BLaER1 treated with 17β-estradiol and CSF1 and Interleukin-3, amounts not matched to agents 10 nM and 100 nM (cell line): ENCODE results near the gene BARX2.

Experiments
- H3K27ac ChIP-seq, 11 experiments: shearing (Covaris generic); formaldehyde crosslinking; 2 replicates each; pipeline ENCODE4 v1.8.1; 2022
- H3K27me3 ChIP-seq, 11 experiments: shearing (Covaris generic); formaldehyde crosslinking; 2 replicates each; pipeline ENCODE4 v1.8.1; 2022
- H3K36me3 ChIP-seq, 11 experiments: shearing (Covaris generic); formaldehyde crosslinking; 2 replicates each; pipeline ENCODE4 v1.8.1; 2022
- H3K4me1 ChIP-seq, 10 experiments: shearing (Covaris generic); formaldehyde crosslinking; 2 replicates each; pipeline ENCODE4 v1.8.1; 2022
- H3K4me2 ChIP-seq, 11 experiments: shearing (Covaris generic); formaldehyde crosslinking; 2 replicates each; pipeline ENCODE4 v1.8.1; 2022
- H3K4me3 ChIP-seq, 10 experiments: shearing (Covaris generic); formaldehyde crosslinking; 2 replicates each; pipeline ENCODE4 v1.8.1; 2022
- H3K9ac ChIP-seq, 11 experiments: shearing (Covaris generic); formaldehyde crosslinking; 2 replicates each; pipeline ENCODE4 v1.8.1; 2022
- H3K9me3 ChIP-seq, 11 experiments: shearing (Covaris generic); formaldehyde crosslinking; replicated peaks in 1 of 11; 2 replicates each; pipeline ENCODE4 v1.8.1; 2022
- H4K20me1 ChIP-seq, 11 experiments: shearing (Covaris generic); formaldehyde crosslinking; 2 replicates each; pipeline ENCODE4 v1.8.1; 2022
- Cebpa-rat ChIP-seq, 11 experiments: shearing (Covaris generic); IDR thresholded peaks; 2 replicates each; pipeline ENCODE4 v1.8.1; 2022

The BARX2 gene

DNA sequence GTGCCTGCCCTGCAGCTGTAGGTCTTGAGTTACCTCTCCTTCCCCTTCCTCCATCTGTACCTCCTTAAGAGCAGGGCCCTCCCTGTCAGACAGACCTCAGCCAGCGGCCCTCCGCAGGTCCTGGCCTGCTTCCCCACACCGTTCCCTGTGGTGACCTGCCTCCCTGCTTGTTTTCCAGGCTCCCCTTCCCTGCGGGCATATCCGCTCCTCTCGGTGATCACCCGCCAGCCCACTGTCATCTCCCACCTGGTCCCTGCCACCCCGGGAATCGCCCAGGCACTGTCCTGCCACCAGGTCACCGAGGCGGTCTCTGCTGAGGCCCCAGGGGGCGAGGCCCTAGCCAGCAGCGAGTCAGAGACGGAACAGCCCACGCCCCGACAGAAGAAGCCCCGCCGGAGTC is 60.9 kb downstream of the BARX2 start:
- Histone ChIP-seq H3K36me3 (no peaks in the 10 kb centered on the region), H3K4me1 (0 out of 20 replicates have a peak, but pooled peaks cover 0 to 7% (median 0%) of the 10 kb centered on the region in 10 experiments), H3K27ac (no peak overlapping the region), H3K4me3 (no peak overlapping the region), H4K20me1 (no peaks in the 10 kb centered on the region), H3K9ac (no peak overlapping the region), H3K9me3 (peaks cover 1 to 14% (median 6%) of the 10 kb centered on the region in 11 experiments; a peak in 20 of 22 replicates), H3K27me3 (no peaks in the 10 kb centered on the region), H3K4me2 (no peak overlapping the region)
- TF ChIP-seq Cebpa-rat (IDR thresholded peaks at IDR 0.05): no peak

- H3K4me1 ChIP-seq: peaks cover 0 to 18% (median 9%) of the 10 kb centered on the region in 10 experiments; a peak in 10 of 20 replicates
- H3K4me2 ChIP-seq: no peak overlapping the region
- H3K9ac ChIP-seq: no peak overlapping the region
- H3K36me3 ChIP-seq: no peaks in the 10 kb centered on the region
- H3K9me3 ChIP-seq: no peaks in the 10 kb centered on the region
- TF ChIP-seq Cebpa-rat (IDR thresholded peaks at IDR 0.05): no peak
- H3K27me3 ChIP-seq: no peaks in the 10 kb centered on the region
- H4K20me1 ChIP-seq: no peaks in the 10 kb centered on the region
- no peak overlapping the region for H3K27ac ChIP-seq
- no peak overlapping the region for H3K4me3 ChIP-seq
Observed at GRCh38 chr11:129440028-129440713, 64.5 kb downstream of the BARX2 start.

- peaks cover 0 to 7% (median 0%) of the 10 kb centered on the region in 11 experiments; a peak in 2 of 22 replicates for H3K9me3 ChIP-seq
- H3K4me1 ChIP-seq: peaks cover 0 to 11% (median 8%) of the 10 kb centered on the region in 10 experiments; a peak in 10 of 20 replicates
- no peak for TF ChIP-seq Cebpa-rat (IDR thresholded peaks at IDR 0.05)
- H3K4me3 ChIP-seq: no peak overlapping the region
- H3K9ac ChIP-seq: no peak overlapping the region
- H3K27me3 ChIP-seq: no peaks in the 10 kb centered on the region
- no peak overlapping the region for H3K27ac ChIP-seq
- H4K20me1 ChIP-seq: no peaks in the 10 kb centered on the region
- no peaks in the 10 kb centered on the region for H3K36me3 ChIP-seq
- no peak overlapping the region for H3K4me2 ChIP-seq
Observed at GRCh38 chr11:129442171-129442570, 66.5 kb downstream of the BARX2 start.

GRCh38 chr11:129443276-129443675 is 67.6 kb downstream of the BARX2 start:
- Histone ChIP-seq H3K27ac (no peak overlapping the region), H3K4me3 (no peak overlapping the region), H3K9me3 (peaks cover 0 to 16% (median 8%) of the 10 kb centered on the region in 11 experiments; a peak in 13 of 22 replicates), H3K4me2 (peak overlapping the region in 6 of 11 experiments; percentile 11 to 56 (median 35); a peak in 9 of 22 replicates), H3K36me3 (no peaks in the 10 kb centered on the region), H3K27me3 (no peaks in the 10 kb centered on the region), H3K9ac (no peak overlapping the region), H3K4me1 (peaks cover 0 to 11% (median 8%) of the 10 kb centered on the region in 10 experiments; a peak in 10 of 20 replicates), H4K20me1 (no peaks in the 10 kb centered on the region)
- TF ChIP-seq Cebpa-rat (IDR thresholded peaks at IDR 0.05): no peak

DNA sequence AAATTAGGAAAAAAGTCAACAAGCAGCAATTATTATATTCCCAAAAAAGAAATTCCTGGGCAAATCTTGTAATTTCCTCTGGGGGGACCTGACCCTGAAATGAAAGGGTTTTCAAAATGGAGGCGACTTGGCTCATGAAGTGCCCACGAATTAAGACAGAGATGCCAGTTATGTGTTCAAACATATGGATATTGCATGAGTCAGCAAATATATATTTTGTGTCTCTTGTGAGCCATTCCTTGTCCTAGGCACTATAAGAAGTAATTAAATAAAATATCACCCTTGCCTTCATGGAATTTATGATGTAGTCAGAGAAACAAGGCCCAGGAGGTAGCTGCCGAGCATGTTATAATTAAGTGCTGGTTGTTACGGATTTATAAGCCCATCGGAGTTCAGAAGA is 68.6 kb downstream of the BARX2 start:
- no peak overlapping the region for H3K27ac ChIP-seq
- peaks cover 0 to 11% (median 8%) of the 10 kb centered on the region in 10 experiments; a peak in 10 of 20 replicates for H3K4me1 ChIP-seq
- no peak overlapping the region for H3K9ac ChIP-seq
- no peaks in the 10 kb centered on the region for H3K36me3 ChIP-seq
- H3K27me3 ChIP-seq: no peaks in the 10 kb centered on the region
- H3K4me3 ChIP-seq: no peak overlapping the region
- TF ChIP-seq Cebpa-rat (IDR thresholded peaks at IDR 0.05): no peak
- H3K4me2 ChIP-seq: no peak overlapping the region
- peaks cover 0 to 26% (median 12%) of the 10 kb centered on the region in 11 experiments; a peak in 13 of 22 replicates for H3K9me3 ChIP-seq
- no peaks in the 10 kb centered on the region for H4K20me1 ChIP-seq

GRCh38 chr11:129445226-129445625 is 69.6 kb downstream of the BARX2 start:
- Histone ChIP-seq H3K9me3 (peaks cover 0 to 27% (median 12%) of the 10 kb centered on the region in 11 experiments; a peak in 13 of 22 replicates), H3K4me2 (no peak overlapping the region), H3K4me3 (no peak overlapping the region), H4K20me1 (no peaks in the 10 kb centered on the region), H3K4me1 (peaks cover 0 to 11% (median 8%) of the 10 kb centered on the region in 10 experiments; a peak in 10 of 20 replicates), H3K27me3 (no peaks in the 10 kb centered on the region), H3K36me3 (no peaks in the 10 kb centered on the region), H3K27ac (no peak overlapping the region), H3K9ac (no peak overlapping the region)
- no peak for TF ChIP-seq Cebpa-rat (IDR thresholded peaks at IDR 0.05)

- no peak overlapping the region for H3K27ac ChIP-seq
- H3K36me3 ChIP-seq: no peaks in the 10 kb centered on the region
- H3K4me1 ChIP-seq: peaks cover 0 to 11% (median 8%) of the 10 kb centered on the region in 10 experiments; a peak in 10 of 20 replicates
- no peak overlapping the region for H3K4me2 ChIP-seq
- peaks cover 0 to 31% (median 12%) of the 10 kb centered on the region in 11 experiments; a peak in 13 of 22 replicates for H3K9me3 ChIP-seq
- no peak overlapping the region for H3K4me3 ChIP-seq
- H3K9ac ChIP-seq: no peak overlapping the region
- H3K27me3 ChIP-seq: no peaks in the 10 kb centered on the region
- H4K20me1 ChIP-seq: no peaks in the 10 kb centered on the region
- no peak for TF ChIP-seq Cebpa-rat (IDR thresholded peaks at IDR 0.05)
Observed at GRCh38 chr11:129446572-129446971, 70.9 kb downstream of the BARX2 start.

GRCh38 chr11:129447654-129448239 is 72.1 kb downstream of the BARX2 start:
- H3K36me3 ChIP-seq: no peaks in the 10 kb centered on the region
- peaks cover 0 to 31% (median 12%) of the 10 kb centered on the region in 11 experiments; a peak in 13 of 22 replicates for H3K9me3 ChIP-seq
- no peak for TF ChIP-seq Cebpa-rat (IDR thresholded peaks at IDR 0.05)
- no peak overlapping the region for H3K27ac ChIP-seq
- H3K4me1 ChIP-seq: peaks cover 0 to 11% (median 8%) of the 10 kb centered on the region in 10 experiments; a peak in 10 of 20 replicates
- H3K4me2 ChIP-seq: no peak overlapping the region
- no peaks in the 10 kb centered on the region for H4K20me1 ChIP-seq
- H3K27me3 ChIP-seq: no peaks in the 10 kb centered on the region
- H3K9ac ChIP-seq: no peak overlapping the region
- H3K4me3 ChIP-seq: no peak overlapping the region

DNA sequence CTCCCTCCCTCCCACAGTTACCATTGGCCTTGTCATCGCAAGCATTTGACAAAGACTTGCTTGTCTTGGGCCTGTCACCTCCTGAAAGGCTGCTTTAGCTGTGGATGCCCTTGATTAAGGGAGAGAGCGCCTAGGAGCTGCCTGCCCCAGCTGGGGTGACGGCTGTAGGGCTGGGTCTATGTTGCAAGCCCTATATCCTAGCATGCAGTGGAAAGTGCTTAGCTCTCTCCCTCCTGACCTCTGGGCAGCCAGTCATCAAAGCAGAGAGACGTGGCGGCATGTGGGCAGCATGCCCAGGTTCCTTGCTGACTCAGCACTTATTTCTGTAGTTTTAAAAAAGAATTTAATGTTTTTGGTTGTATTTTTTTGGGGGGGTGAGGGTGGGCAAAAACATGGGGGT is 75.9 kb downstream of the BARX2 start:
- no peak for TF ChIP-seq Cebpa-rat (IDR thresholded peaks at IDR 0.05)
- H3K4me3 ChIP-seq: no peak overlapping the region
- H3K4me1 ChIP-seq: no peaks in the 10 kb centered on the region
- H3K27ac ChIP-seq: no peak overlapping the region
- H3K9ac ChIP-seq: no peak overlapping the region
- H3K4me2 ChIP-seq: no peak overlapping the region
- H3K36me3 ChIP-seq: no peaks in the 10 kb centered on the region
- no peaks in the 10 kb centered on the region for H4K20me1 ChIP-seq
- H3K9me3 ChIP-seq: peaks cover 0 to 31% (median 12%) of the 10 kb centered on the region in 11 experiments; a peak in 13 of 22 replicates
- no peaks in the 10 kb centered on the region for H3K27me3 ChIP-seq
